Measurements from ENCODE around the gene CCDC107. TPM values are rescaled to one million over a fixed set of nuclear protein-coding genes. Genes with fewer than 3 reads are reported as not detected.

Gene CCDC107
- total and polyA plus RNA-seq, 5 donors from 2014 or later = 31.2 to 83.2 (median 68.9) TPM

- Histone ChIP-seq H3K4me1 (ENCODE audit: control insufficient read depth, insufficient read depth, low read length, poor library complexity, severe bottlenecking) (peaks cover 45% of the 10 kb centered on the region), H3K9me3 (ENCODE audit: control insufficient read depth in 2 of 2, low read length in 2 of 2) (no peaks in the 10 kb centered on the region), H3K27me3 (ENCODE audit: control insufficient read depth, insufficient read depth, low read length) (no peaks in the 10 kb centered on the region), H3K4me3 (ENCODE audit: low read depth, low read length) (peak overlapping the region; percentile 89), H3K36me3 (ENCODE audit: control insufficient read depth, insufficient read depth, low read length) (peaks cover 11% of the 10 kb centered on the region), H3K27ac (ENCODE audit: insufficient read depth, low read length, poor library complexity, severe bottlenecking) (peak overlapping the region; percentile 99)
- peaks cover 19% of the 10 kb centered on the region for H3K27me3 Mint-ChIP-seq
- H3K4me1 Mint-ChIP-seq = peaks cover 21 to 78% (median 59%) of the 10 kb centered on the region in 4 donors
- H3K4me3 Mint-ChIP-seq = peak overlapping the region; percentile 91 to 98 (median 96)
- peaks cover 0 to 3% (median 0%) of the 10 kb centered on the region in 7 donors for H3K9me3 Mint-ChIP-seq
- DNase-seq = no peak
- peak overlapping the region; percentile 96 to 100 (median 100) for H3K27ac Mint-ChIP-seq
- H3K36me3 Mint-ChIP-seq = peaks cover 17% of the 10 kb centered on the region
- ATAC-seq (ENCODE audit: low read depth in 2 of 2) = no peak
Observed at GRCh38 chr9:35656831-35657545, 1.1 kb upstream of the CCDC107 start.

DNA sequence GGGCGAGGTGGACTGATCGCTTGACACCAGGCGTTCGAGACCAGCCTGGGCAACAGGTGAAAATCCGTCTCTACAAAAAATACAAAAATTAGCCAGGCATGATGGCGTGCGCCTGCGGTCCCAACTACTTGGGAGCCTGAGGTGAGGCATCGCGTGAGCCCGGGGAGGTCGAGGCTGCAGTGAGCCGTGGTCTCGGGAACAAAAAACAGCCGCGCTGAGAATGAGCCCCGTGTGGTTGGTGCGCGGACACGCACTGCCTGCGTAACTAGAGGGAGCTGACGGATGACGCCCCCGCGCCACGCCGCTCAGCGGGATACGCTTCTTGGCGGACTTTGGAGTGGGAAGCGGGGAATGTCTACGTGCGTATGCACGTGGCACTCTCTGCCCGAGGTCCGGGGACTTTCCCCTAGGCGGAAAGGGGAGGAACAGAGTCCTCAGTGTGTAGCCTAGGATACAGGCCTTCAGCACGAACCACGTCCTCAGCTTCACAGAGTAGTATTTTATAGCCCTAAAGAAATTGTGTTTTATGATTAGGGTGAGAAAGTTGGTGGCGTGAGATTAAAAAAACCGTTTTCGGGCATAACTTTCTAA is 451 bp upstream of the CCDC107 start, which contains the start of gene RMRP:
Gene RMRP, minus strand, starts transcription at position 474 of the 591 bp plus-strand sequence.
- peak within 1 kb of the TSS; percentile 96 to 100 (median 100) for H3K27ac Mint-ChIP-seq
- peaks cover 17% of the 10 kb centered on the region for H3K36me3 Mint-ChIP-seq
- no peaks in the 10 kb centered on the region for H3K27me3 ChIP-seq (ENCODE audit: control insufficient read depth, insufficient read depth, low read length)
- DNase-seq (peak; percentile 89 to 92 (median 91)), ATAC-seq (ENCODE audit: low read depth in 2 of 2) (peak; percentile 78 to 84)
- peaks cover 46% of the 10 kb centered on the region for H3K4me1 ChIP-seq (ENCODE audit: control insufficient read depth, insufficient read depth, low read length, poor library complexity, severe bottlenecking)
- no peaks in the 10 kb centered on the region for H3K9me3 ChIP-seq (ENCODE audit: control insufficient read depth in 2 of 2, low read length in 2 of 2)
- H3K4me3 ChIP-seq (ENCODE audit: low read depth, low read length) = peak within 1 kb of the TSS; percentile 89
- peaks cover 19% of the 10 kb centered on the region for H3K27me3 Mint-ChIP-seq
- peaks cover 0 to 3% (median 0%) of the 10 kb centered on the region in 7 donors for H3K9me3 Mint-ChIP-seq
- peak within 1 kb of the TSS; percentile 91 to 98 (median 96) for H3K4me3 Mint-ChIP-seq
- H3K4me1 Mint-ChIP-seq = peaks cover 23 to 78% (median 62%) of the 10 kb centered on the region in 4 donors
- H3K36me3 ChIP-seq (ENCODE audit: control insufficient read depth, insufficient read depth, low read length) = peaks cover 11% of the 10 kb centered on the region
- peak within 1 kb of the TSS; percentile 99 for H3K27ac ChIP-seq (ENCODE audit: insufficient read depth, low read length, poor library complexity, severe bottlenecking)

DNA sequence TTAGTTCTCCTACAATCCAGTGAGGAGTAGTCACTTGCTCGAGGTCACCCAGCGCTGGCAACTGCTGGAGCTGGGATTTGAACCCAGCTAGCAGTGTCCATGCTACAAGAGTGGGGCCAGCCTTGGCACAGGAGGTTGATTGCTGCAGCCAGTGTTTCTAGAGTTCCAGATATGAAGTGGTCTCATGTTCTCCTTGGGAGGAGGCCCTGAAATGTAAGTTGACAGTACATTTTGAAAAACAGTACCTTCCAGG is 802 bp downstream of the CCDC107 start:
- Mint-ChIP-seq H3K9me3 (peaks cover 0 to 3% (median 0%) of the 10 kb centered on the region in 7 donors), H3K36me3 (peaks cover 17% of the 10 kb centered on the region), H3K27me3 (peaks cover 19% of the 10 kb centered on the region), H3K4me1 (peaks cover 23 to 87% (median 70%) of the 10 kb centered on the region in 4 donors), H3K27ac (peak overlapping the region in 2 of 3 donors; percentile 91 to 100), H3K4me3 (peak overlapping the region; percentile 91 to 97 (median 94))
- ATAC-seq (ENCODE audit: low read depth in 2 of 2) (no peak), DNase-seq (no peak)
- peak overlapping the region; percentile 99 for H3K27ac ChIP-seq (ENCODE audit: insufficient read depth, low read length, poor library complexity, severe bottlenecking)
- no peaks in the 10 kb centered on the region for H3K9me3 ChIP-seq (ENCODE audit: control insufficient read depth in 2 of 2, low read length in 2 of 2)
- H3K4me1 ChIP-seq (ENCODE audit: control insufficient read depth, insufficient read depth, low read length, poor library complexity, severe bottlenecking) = peaks cover 57% of the 10 kb centered on the region
- peaks cover 11% of the 10 kb centered on the region for H3K36me3 ChIP-seq (ENCODE audit: control insufficient read depth, insufficient read depth, low read length)
- peak overlapping the region; percentile 85 for H3K4me3 ChIP-seq (ENCODE audit: low read depth, low read length)
- no peaks in the 10 kb centered on the region for H3K27me3 ChIP-seq (ENCODE audit: control insufficient read depth, insufficient read depth, low read length)

DNA sequence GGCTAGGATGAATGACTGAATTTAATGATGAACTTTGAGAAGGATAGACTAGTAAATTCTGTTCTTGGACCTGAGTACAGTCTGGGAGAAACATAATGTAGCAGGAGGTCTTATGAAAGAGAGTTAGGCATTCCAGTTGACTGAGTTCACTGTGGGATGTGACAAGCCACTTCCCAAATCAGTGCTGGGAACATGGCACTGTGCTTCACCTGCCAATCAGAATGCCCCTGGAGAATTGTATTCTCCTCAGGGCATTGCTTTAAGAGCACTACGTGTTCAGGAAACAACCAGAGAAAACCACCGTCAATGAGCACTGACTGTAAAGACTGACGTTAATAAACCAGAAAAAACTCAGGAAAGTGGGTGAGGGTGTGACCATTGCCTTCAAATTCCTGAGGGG is 1.2 kb downstream of the CCDC107 start:
- H3K27me3 ChIP-seq (ENCODE audit: control insufficient read depth, insufficient read depth, low read length) = no peaks in the 10 kb centered on the region
- no peak for ATAC-seq (ENCODE audit: low read depth in 2 of 2)
- peak overlapping the region; percentile 66 to 100 (median 91) for H3K27ac Mint-ChIP-seq
- H3K4me3 ChIP-seq (ENCODE audit: low read depth, low read length) = peak overlapping the region; percentile 85
- H3K36me3 Mint-ChIP-seq = peaks cover 17% of the 10 kb centered on the region
- H3K36me3 ChIP-seq (ENCODE audit: control insufficient read depth, insufficient read depth, low read length) = peaks cover 11% of the 10 kb centered on the region
- peaks cover 0 to 3% (median 0%) of the 10 kb centered on the region in 7 donors for H3K9me3 Mint-ChIP-seq
- peak overlapping the region; percentile 99 for H3K27ac ChIP-seq (ENCODE audit: insufficient read depth, low read length, poor library complexity, severe bottlenecking)
- no peaks in the 10 kb centered on the region for H3K9me3 ChIP-seq (ENCODE audit: control insufficient read depth in 2 of 2, low read length in 2 of 2)
- peak overlapping the region; percentile 91 to 97 (median 94) for H3K4me3 Mint-ChIP-seq
- H3K27me3 Mint-ChIP-seq = peaks cover 19% of the 10 kb centered on the region
- DNase-seq = no peak
- H3K4me1 ChIP-seq (ENCODE audit: control insufficient read depth, insufficient read depth, low read length, poor library complexity, severe bottlenecking) = peaks cover 61% of the 10 kb centered on the region
- H3K4me1 Mint-ChIP-seq = peaks cover 23 to 87% (median 72%) of the 10 kb centered on the region in 4 donors

DNA sequence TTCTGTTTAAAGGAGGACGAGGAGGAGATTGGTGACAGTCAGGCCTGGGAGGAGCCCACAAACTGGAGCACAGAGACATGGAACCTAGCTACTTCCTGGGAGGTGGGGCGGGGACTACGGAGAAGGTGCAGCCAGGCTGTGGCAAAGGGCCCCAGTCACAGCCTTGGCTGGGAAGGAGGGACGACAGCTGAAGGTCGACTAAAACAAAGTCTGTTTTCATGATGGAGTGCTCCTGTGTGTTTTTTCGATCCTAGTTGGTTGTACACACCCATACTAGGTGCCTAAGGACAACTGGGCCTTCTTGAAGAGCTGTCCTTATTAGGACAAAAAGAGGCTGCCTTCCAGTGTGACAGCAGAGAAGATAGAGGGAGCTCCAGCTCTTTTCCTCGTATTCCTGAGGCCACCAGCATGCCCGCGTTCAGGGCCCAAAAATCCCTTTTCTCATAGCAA is 2.9 kb downstream of the CCDC107 start:
- peaks cover 77% of the 10 kb centered on the region for H3K4me1 ChIP-seq (ENCODE audit: control insufficient read depth, insufficient read depth, low read length, poor library complexity, severe bottlenecking)
- Mint-ChIP-seq H3K27ac (peak overlapping the region; percentile 32 to 84 (median 78)), H3K27me3 (peaks cover 19% of the 10 kb centered on the region), H3K4me3 (peak overlapping the region; percentile 66 to 97 (median 82)), H3K36me3 (peaks cover 17% of the 10 kb centered on the region), H3K9me3 (peaks cover 0 to 3% (median 0%) of the 10 kb centered on the region in 7 donors), H3K4me1 (peaks cover 25 to 92% (median 70%) of the 10 kb centered on the region in 4 donors)
- DNase-seq = no peak
- peak overlapping the region; percentile 69 for H3K27ac ChIP-seq (ENCODE audit: insufficient read depth, low read length, poor library complexity, severe bottlenecking)
- H3K36me3 ChIP-seq (ENCODE audit: control insufficient read depth, insufficient read depth, low read length) = peaks cover 11% of the 10 kb centered on the region
- H3K27me3 ChIP-seq (ENCODE audit: control insufficient read depth, insufficient read depth, low read length) = no peaks in the 10 kb centered on the region
- ATAC-seq (ENCODE audit: low read depth in 2 of 2) = no peak
- H3K4me3 ChIP-seq (ENCODE audit: low read depth, low read length) = peak overlapping the region; percentile 19
- H3K9me3 ChIP-seq (ENCODE audit: control insufficient read depth in 2 of 2, low read length in 2 of 2) = no peaks in the 10 kb centered on the region

DNA sequence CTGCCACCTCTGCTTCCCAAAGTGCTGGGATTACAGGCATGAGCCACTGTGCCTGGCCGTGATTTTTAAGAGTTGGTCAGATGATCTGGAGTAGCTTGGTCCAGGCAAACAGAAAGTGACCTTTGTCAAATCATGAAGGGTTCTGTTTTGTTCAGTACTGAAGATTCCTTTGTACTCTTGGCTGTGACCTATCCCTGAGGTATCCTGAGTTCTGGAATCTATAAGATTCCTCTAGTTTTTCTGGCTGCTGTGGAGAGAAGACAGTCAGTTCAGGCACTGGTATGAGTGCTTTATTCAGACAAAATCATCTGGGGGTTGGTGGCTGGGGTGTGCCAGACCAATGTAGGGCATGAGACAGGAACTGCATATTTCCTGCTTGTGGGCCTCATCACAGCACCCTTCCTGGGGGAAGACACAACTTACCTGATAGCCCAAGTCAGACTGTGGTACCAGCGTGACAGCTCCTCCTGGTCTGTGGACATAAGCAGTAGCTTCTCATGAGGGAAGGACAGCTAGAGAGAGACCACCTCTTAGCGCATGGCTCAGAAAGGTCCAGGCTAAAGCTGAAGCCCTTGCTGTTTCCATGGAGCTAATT is 3.8 kb downstream of the CCDC107 start:
- Mint-ChIP-seq H3K4me1 (peaks cover 20 to 86% (median 61%) of the 10 kb centered on the region in 4 donors), H3K36me3 (peaks cover 17% of the 10 kb centered on the region), H3K27ac (peak overlapping the region; percentile 58 to 92 (median 90)), H3K9me3 (peaks cover 0 to 3% (median 0%) of the 10 kb centered on the region in 7 donors), H3K27me3 (peaks cover 12% of the 10 kb centered on the region), H3K4me3 (peak overlapping the region; percentile 82 to 97 (median 86))
- H3K27ac ChIP-seq (ENCODE audit: insufficient read depth, low read length, poor library complexity, severe bottlenecking) = peak overlapping the region; percentile 69
- H3K4me3 ChIP-seq (ENCODE audit: low read depth, low read length) = peak overlapping the region; percentile 55
- peaks cover 77% of the 10 kb centered on the region for H3K4me1 ChIP-seq (ENCODE audit: control insufficient read depth, insufficient read depth, low read length, poor library complexity, severe bottlenecking)
- no peaks in the 10 kb centered on the region for H3K9me3 ChIP-seq (ENCODE audit: control insufficient read depth in 2 of 2, low read length in 2 of 2)
- H3K27me3 ChIP-seq (ENCODE audit: control insufficient read depth, insufficient read depth, low read length) = no peaks in the 10 kb centered on the region
- ATAC-seq (ENCODE audit: low read depth in 2 of 2) (no peak), DNase-seq (peak in 1 of 3 donors; percentile 67)
- H3K36me3 ChIP-seq (ENCODE audit: control insufficient read depth, insufficient read depth, low read length) = peaks cover 11% of the 10 kb centered on the region

DNA sequence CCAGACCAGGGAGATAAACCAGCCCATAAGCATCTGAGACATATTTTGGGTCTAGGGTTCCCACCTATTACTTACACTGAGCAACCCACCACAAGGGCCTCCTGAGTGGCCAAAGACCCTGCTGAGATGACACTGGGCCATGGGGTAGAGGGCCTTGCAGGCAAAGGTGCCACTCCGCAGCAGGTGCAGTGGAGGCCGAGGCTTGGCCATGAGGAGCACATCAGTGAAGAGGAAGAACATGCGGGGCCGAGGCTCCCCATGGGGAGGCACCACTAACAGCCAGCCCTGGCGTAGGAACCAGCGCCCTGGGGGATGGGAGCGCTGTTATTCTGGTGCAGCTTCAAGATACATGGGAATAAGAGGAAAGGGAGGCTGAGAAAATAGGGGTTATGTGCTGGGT is 4.3 kb downstream of the CCDC107 start:
- H3K4me3 Mint-ChIP-seq = peak overlapping the region; percentile 82 to 97 (median 86)
- Histone ChIP-seq H3K36me3 (ENCODE audit: control insufficient read depth, insufficient read depth, low read length) (peaks cover 11% of the 10 kb centered on the region), H3K4me1 (ENCODE audit: control insufficient read depth, insufficient read depth, low read length, poor library complexity, severe bottlenecking) (peaks cover 73% of the 10 kb centered on the region), H3K27me3 (ENCODE audit: control insufficient read depth, insufficient read depth, low read length) (no peaks in the 10 kb centered on the region), H3K4me3 (ENCODE audit: low read depth, low read length) (peak overlapping the region; percentile 55), H3K27ac (ENCODE audit: insufficient read depth, low read length, poor library complexity, severe bottlenecking) (peak overlapping the region; percentile 69), H3K9me3 (ENCODE audit: control insufficient read depth in 2 of 2, low read length in 2 of 2) (no peaks in the 10 kb centered on the region)
- peak overlapping the region; percentile 58 to 92 (median 90) for H3K27ac Mint-ChIP-seq
- H3K27me3 Mint-ChIP-seq = peaks cover 8% of the 10 kb centered on the region
- H3K4me1 Mint-ChIP-seq = peaks cover 16 to 80% (median 57%) of the 10 kb centered on the region in 4 donors
- DNase-seq (no peak), ATAC-seq (ENCODE audit: low read depth in 2 of 2) (no peak)
- peaks cover 0 to 3% (median 0%) of the 10 kb centered on the region in 7 donors for H3K9me3 Mint-ChIP-seq
- H3K36me3 Mint-ChIP-seq = peaks cover 17% of the 10 kb centered on the region
